Mesothelial cell of epicardium (in vitro differentiated cells): ENCODE data around the gene CRTC3. TPM values are rescaled to one million over a fixed set of nuclear protein-coding genes. Genes with fewer than 3 reads are reported as not detected.

Source experiments
- DNase-seq, 2 experiments: peaks; one replicate each; pipeline ENCODE4 v3.0.0; 2021; ENCODE audit warnings: low spot score in 2 of 2; ENCODE audit not compliant: unreplicated experiment in 2 of 2
- H3K27ac Mint-ChIP-seq: 2 replicates; pipeline ENCODE4 v1.8.0; 2021; ENCODE audit warnings: mixed read lengths
- H3K27me3 Mint-ChIP-seq: 2 replicates; pipeline ENCODE4 v1.8.0; 2021; ENCODE audit warnings: low read depth, mixed read lengths
- H3K36me3 Mint-ChIP-seq: 2 replicates; pipeline ENCODE4 v1.8.0; 2021; ENCODE audit warnings: mixed read lengths
- H3K4me1 Mint-ChIP-seq: 2 replicates; pipeline ENCODE4 v1.8.0; 2021; ENCODE audit warnings: mixed read lengths
- H3K4me3 Mint-ChIP-seq: 2 replicates; pipeline ENCODE4 v1.8.0; 2021; ENCODE audit warnings: mild to moderate bottlenecking, moderate library complexity, mixed read lengths
- H3K9me3 Mint-ChIP-seq: 2 replicates; pipeline ENCODE4 v1.8.0; 2021; ENCODE audit warnings: mixed read lengths
- total RNA-seq: library from RNA; stranded (reverse); gene quantifications from 3 replicates; pipeline ENCODE4 v1.2.1, GENCODE V29; 2021
- TF ChIP-seq, protein P1 (sequence below): fragments of 200-600 bp; sonication (generic); IDR thresholded peaks from one replicate; pipeline ENCODE4 v1.5.0; 2021; ENCODE audit warnings: antibody characterized with exemption; ENCODE audit not compliant: unreplicated experiment

CRTC3 gene
- total RNA-seq, 1 donor from 2014 or later: 56.6 TPM

DNA sequence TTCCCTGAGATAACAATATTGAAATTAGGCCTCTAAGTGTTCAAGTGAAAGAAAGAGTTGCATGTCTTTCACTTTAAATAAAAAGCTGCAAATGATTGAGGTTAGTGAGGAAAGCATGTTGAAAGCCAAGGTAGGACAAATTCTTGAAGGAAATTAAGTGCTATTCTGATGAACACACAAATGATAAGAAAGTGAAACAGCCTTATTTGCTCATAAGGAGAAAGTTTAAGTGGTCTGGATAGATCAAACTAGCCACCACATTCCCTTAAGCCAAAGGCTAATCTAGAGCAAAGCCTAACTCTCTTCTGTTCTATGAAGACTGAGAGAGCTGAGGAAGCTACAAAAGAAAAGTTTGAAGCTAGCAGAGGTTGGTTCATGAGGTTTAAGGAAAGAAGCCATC, 36.1 kb downstream of the CRTC3 start:
- Mint-ChIP-seq H3K4me1 (peaks cover 19% of the 10 kb centered on the region), H3K9me3 (peaks cover 9% of the 10 kb centered on the region), H3K27me3 (no peaks in the 10 kb centered on the region), H3K27ac (no peak overlapping the region), H3K36me3 (peaks cover 25% of the 10 kb centered on the region), H3K4me3 (no peak overlapping the region)
- TF ChIP-seq, protein P1, sequence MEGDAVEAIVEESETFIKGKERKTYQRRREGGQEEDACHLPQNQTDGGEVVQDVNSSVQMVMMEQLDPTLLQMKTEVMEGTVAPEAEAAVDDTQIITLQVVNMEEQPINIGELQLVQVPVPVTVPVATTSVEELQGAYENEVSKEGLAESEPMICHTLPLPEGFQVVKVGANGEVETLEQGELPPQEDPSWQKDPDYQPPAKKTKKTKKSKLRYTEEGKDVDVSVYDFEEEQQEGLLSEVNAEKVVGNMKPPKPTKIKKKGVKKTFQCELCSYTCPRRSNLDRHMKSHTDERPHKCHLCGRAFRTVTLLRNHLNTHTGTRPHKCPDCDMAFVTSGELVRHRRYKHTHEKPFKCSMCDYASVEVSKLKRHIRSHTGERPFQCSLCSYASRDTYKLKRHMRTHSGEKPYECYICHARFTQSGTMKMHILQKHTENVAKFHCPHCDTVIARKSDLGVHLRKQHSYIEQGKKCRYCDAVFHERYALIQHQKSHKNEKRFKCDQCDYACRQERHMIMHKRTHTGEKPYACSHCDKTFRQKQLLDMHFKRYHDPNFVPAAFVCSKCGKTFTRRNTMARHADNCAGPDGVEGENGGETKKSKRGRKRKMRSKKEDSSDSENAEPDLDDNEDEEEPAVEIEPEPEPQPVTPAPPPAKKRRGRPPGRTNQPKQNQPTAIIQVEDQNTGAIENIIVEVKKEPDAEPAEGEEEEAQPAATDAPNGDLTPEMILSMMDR: no peak
- no peak for DNase-seq

DNA sequence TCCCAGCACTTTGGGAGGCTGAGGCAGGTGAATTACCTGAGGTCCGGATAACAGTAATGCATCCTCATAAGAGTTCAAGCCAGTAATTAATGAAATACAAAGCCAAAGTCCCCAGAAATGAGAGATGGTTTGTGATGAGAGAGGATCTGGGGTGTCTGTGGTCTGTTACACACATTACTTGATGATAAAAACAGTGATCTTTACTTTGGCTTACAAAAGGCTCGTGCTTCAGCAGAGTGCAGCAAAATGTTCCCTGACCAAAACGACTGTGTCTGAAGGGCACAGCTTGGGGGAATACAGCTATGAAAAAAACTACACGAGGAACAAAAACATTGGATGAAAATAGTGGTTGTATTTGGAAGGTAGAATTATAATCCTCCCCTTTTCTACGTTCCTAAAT, 40.9 kb downstream of the CRTC3 start:
- TF ChIP-seq, protein P1: no peak

DNA sequence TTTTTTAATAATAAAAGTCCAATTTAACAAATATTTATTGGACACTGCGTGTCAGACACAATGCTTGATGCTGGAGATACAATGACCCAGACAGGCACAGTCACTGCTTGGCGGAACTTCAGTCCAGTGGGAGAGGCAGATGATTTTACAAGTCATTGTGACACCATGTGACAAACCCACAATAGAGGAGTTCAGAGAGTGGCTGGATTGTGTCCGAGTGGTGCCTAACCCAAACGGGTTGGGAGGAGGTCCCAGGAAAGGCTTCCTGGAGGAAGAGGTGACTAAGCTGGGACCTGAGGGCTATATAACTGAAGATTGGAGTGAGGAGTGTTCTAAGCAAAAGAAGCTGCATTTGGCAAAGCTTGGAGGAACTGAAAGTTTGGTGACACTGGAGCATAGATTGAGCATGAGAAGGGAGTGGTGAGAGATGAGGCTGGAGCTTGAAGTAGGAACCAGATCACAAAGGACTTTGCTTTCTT, 41.4 kb downstream of the CRTC3 start:
- DNase-seq: no peak
- TF ChIP-seq, protein P1: no peak
- Mint-ChIP-seq H3K27me3 (no peaks in the 10 kb centered on the region), H3K27ac (no peak overlapping the region), H3K9me3 (peaks cover 15% of the 10 kb centered on the region), H3K36me3 (peaks cover 26% of the 10 kb centered on the region), H3K4me1 (no peaks in the 10 kb centered on the region), H3K4me3 (no peak overlapping the region)

More for the DNA sequence above, 40.9 kb downstream of the CRTC3 start:
- DNase-seq: no peak
- Mint-ChIP-seq H3K36me3 (peaks cover 31% of the 10 kb centered on the region), H3K4me1 (no peaks in the 10 kb centered on the region), H3K4me3 (no peak overlapping the region), H3K27ac (peak overlapping the region; percentile 30), H3K9me3 (peaks cover 18% of the 10 kb centered on the region), H3K27me3 (no peaks in the 10 kb centered on the region)

DNA sequence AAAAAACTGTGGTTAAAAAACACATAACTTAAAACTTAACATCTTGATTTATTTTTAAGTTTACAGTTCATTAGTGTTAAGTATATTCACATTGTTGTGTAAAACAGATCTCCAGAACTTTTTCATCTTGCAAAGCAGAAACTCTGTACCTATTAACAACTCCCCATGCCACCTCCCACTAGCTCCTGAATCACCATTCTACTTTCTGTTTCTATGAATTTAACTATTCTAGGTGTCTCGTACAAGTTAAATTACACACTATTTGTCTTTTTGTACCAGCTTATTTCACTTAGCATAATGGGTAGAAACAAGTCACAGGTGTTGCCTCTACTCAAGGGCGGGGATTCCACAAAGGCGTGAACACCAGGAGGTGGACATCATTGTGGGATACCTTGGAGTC, 43.2 kb downstream of the CRTC3 start:
- TF ChIP-seq, protein P1: no peak
- no peak for DNase-seq
- Mint-ChIP-seq H3K9me3 (peaks cover 12% of the 10 kb centered on the region), H3K36me3 (peaks cover 21% of the 10 kb centered on the region), H3K27ac (no peak overlapping the region), H3K4me1 (no peaks in the 10 kb centered on the region), H3K27me3 (no peaks in the 10 kb centered on the region), H3K4me3 (no peak overlapping the region)

DNA sequence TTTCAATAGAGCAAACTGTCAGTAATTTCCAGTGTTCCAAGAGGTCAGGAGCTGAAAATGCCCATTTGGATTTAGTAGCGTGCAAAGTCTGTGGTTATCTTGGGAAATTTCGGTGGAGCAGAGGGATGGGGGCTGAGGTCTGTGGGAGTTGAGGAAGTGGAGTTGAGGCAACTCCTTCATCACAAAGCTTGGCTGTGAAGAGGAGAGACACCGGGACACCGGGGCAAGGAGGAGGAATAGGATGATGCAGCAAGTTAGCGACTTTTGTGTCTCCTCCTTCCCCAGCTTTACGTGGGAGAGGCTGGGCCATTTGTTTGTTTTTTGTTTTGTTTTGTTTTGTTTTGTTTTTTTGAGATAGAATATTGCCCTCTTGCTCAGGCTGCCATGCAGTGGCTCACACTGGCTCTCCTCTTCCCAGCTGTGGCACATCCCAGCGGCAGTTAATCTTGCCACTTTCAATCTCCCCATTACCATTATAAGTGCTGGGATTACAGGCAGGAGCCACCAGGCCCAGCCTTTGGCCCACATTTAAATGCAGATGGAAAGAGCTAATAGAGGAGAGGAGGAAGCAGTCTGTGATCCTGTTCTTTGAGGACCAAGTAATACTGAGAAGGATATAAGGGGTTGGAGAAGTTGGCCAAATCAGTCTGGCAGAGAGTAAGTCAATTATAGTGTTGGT, 47.1 kb downstream of the CRTC3 start:
- no peak for DNase-seq
- Mint-ChIP-seq H3K9me3 (peaks cover 11% of the 10 kb centered on the region), H3K4me3 (no peak overlapping the region), H3K36me3 (peaks cover 17% of the 10 kb centered on the region), H3K27ac (no peak overlapping the region), H3K4me1 (peaks cover 5% of the 10 kb centered on the region), H3K27me3 (no peaks in the 10 kb centered on the region)
- TF ChIP-seq, protein P1: no peak
